HepG2 (cell line): ENCODE data around the gene HIC1. TPM values are rescaled to one million over a fixed set of nuclear protein-coding genes. Genes with fewer than 3 reads are reported as not detected.
A peak's percentile ranks its signal among the peaks of the same experiment; 100 is the strongest.

Experiments
- BRD4 ChIP-seq: sonication (generic); formaldehyde crosslinking; IDR thresholded peaks from 2 replicates; pipeline ENCODE4 v1.4.0; 2020; ENCODE audit warnings: missing genetic modification reagents
- CSRNP1 ChIP-seq: sonication (generic); formaldehyde crosslinking; IDR thresholded peaks from 2 replicates; pipeline ENCODE4 v1.8.1; 2023; ENCODE audit warnings: mild to moderate bottlenecking, missing genetic modification reagents
- EHMT2 ChIP-seq: fragments of 200-600 bp; sonication (generic); IDR thresholded peaks from 2 replicates; pipeline ENCODE4 v1.7.0; 2017; ENCODE audit warnings: antibody characterized with exemption, low read depth, low read length, borderline replicate concordance
- HOXD1 ChIP-seq: sonication (generic); formaldehyde crosslinking; IDR thresholded peaks from 2 replicates; pipeline ENCODE4 v1.5.0; 2020; ENCODE audit warnings: missing genetic modification reagents
- KMT2A ChIP-seq: sonication (generic); formaldehyde crosslinking; IDR thresholded peaks from 2 replicates; pipeline ENCODE4 v1.4.0; 2020; ENCODE audit warnings: missing genetic modification reagents
- POGK ChIP-seq: sonication (generic); formaldehyde crosslinking; conservative IDR thresholded peaks from 2 replicates; pipeline ENCODE4 v1.8.0; 2022; ENCODE audit warnings: mild to moderate bottlenecking, moderate library complexity, missing genetic modification reagents
- RBFOX2 ChIP-seq: fragments of 200-400 bp; formaldehyde crosslinking; IDR thresholded peaks from 2 replicates; pipeline ENCODE4 v1.6.1; 2017; ENCODE audit warnings: low read depth, mild to moderate bottlenecking, low read length
- RFXANK ChIP-seq: IDR thresholded peaks from 2 replicates; pipeline ENCODE4 v1.6.1; 2016
- TCF7L2 ChIP-seq: IDR thresholded peaks from 2 replicates; pipeline ENCODE4 v1.6.1; 2011; ENCODE audit warnings: mild to moderate bottlenecking, low read depth, low read length, moderate library complexity
- ZBTB4 ChIP-seq: sonication (generic); formaldehyde crosslinking; IDR thresholded peaks from 2 replicates; pipeline ENCODE4 v1.4.0; 2020; ENCODE audit warnings: missing genetic modification reagents, mild to moderate bottlenecking, borderline replicate concordance
- ZNF232 ChIP-seq: sonication (generic); formaldehyde crosslinking; IDR thresholded peaks from 2 replicates; pipeline ENCODE4 v1.4.0; 2020; ENCODE audit warnings: missing genetic modification reagents, borderline replicate concordance
- ZNF33B ChIP-seq: sonication (generic); formaldehyde crosslinking; IDR thresholded peaks from 2 replicates; pipeline ENCODE4 v1.5.1; 2020; ENCODE audit warnings: mild to moderate bottlenecking, missing genetic modification reagents
- ZNF446 ChIP-seq: sonication (generic); formaldehyde crosslinking; IDR thresholded peaks from 2 replicates; pipeline ENCODE4 v1.5.0; 2020; ENCODE audit warnings: mild to moderate bottlenecking, missing genetic modification reagents
- ZNF513 ChIP-seq: sonication (generic); formaldehyde crosslinking; conservative IDR thresholded peaks from 2 replicates; pipeline ENCODE4 v1.5.0; 2020; ENCODE audit warnings: missing genetic modification reagents
- ZNF687 ChIP-seq: sonication (generic); formaldehyde crosslinking; IDR thresholded peaks from 2 replicates; pipeline ENCODE4 v1.5.1; 2020; ENCODE audit warnings: mild to moderate bottlenecking, missing genetic modification reagents, moderate library complexity
- polyA plus RNA-seq, 8 experiments: library from polyadenylated mRNA; depleted of rRNA in 3 of 8; stranded (reverse) in 7 of 8; unstranded in 1 of 8; fragments of >200 nt; fragmentation: Illumina TruSeq in 4 of 8; extraction: Trizol in 4 of 8; gene quantifications; 2 replicates each; pipeline versions ENCODE4 v1.2.1 to v1.2.3, GENCODE V29; 2011 to 2016; ENCODE audit warnings: low read depth in 4 of 8, missing spikeins in 1 of 8, mixed read lengths in 1 of 8; ENCODE audit not compliant: insufficient read depth in 1 of 8
- total RNA-seq, 5 experiments: library from RNA; depleted of rRNA; stranded (reverse); fragments of >200 nt; fragmentation: Illumina TruSeq; extraction: Trizol; gene quantifications; 2 replicates each; pipeline ENCODE4 v1.2.3, GENCODE V29; 2016; ENCODE audit warnings: low read depth in 1 of 5

Gene HIC1
- total and polyA plus RNA-seq, 2 of the 13 experiments (the other 11 are each of a cell fraction or from before 2014, with no cell fraction given) = 0.04 to 0.31 TPM

GRCh38 chr17:2050300-2051060, 4.4 kb upstream of the HIC1 start (continued):
- TF ChIP-seq ZNF513 = 0 out of 2 replicates have a peak, but pooled peaks have one; percentile 7
- 0 out of 2 replicates have a peak, but pooled peaks have one; percentile 40 for TF ChIP-seq RBFOX2
- no peak for TF ChIP-seq BRD4 (CRISPR knock-in tag)
- peak; percentile 6 for TF ChIP-seq ZNF687
- no peak for TF ChIP-seq ZBTB4 (CRISPR knock-in tag)
- TF ChIP-seq CSRNP1 = no peak
- TF ChIP-seq EHMT2 = no peak
- no peak for TF ChIP-seq HOXD1 (CRISPR knock-in tag)
- TF ChIP-seq KMT2A (CRISPR knock-in tag) = no peak
- peak; percentile 30; the same call in 1 of the 2 replicates for TF ChIP-seq POGK (CRISPR knock-in tag)
- no peak for TF ChIP-seq ZNF446 (CRISPR knock-in tag)
- TF ChIP-seq ZNF232 (CRISPR knock-in tag) = no peak
- TF ChIP-seq TCF7L2 = no peak
- TF ChIP-seq RFXANK = no peak
- no peak for TF ChIP-seq ZNF33B (CRISPR knock-in tag)
